ENCODE data around the gene GTF3C1.

DNA sequence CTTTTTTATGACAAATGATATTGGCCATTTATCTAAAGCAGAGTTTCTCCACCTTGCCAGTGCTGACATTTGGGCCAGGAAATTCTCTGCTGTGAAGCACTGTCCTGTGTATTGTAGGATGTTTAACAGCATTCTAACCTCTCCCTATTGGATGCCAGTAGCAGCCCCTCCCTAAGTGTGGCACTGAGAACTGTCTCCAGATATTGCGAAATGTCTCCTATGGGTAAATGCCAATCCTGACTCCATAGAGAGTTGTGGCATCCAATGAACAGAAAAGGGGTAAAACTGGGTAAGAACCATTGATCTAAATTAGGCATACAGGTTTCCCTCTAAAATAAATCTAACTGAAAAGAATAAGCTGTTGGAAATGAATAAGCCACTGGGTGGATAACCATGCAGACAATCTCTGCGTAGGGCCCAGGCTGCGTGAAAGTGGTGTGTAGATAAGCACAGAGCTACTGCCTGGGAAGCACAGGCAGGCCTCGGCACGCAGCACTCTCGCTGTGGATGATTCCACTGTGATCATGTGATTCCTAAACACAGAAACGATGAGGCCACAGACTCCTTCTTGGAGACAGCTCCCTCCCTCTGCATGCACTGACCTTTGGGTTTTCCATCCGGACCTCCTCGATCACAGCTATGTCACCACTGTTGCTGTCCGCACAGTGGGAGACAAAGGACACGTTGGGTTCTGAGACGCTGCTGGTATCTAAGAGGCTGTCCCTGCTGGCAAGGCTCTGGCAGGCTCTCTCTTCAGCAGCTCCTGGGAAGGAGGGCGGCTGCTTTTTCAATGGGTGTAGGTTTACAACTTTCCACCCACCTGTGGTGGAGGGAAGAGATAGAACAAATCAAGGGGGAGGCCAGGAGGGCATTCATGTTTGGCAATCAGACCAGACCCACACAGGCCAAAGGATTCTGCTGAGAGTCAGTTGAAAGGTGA is 44.1 kb downstream of the GTF3C1 start:
- TF ChIP-seq, protein P1, sequence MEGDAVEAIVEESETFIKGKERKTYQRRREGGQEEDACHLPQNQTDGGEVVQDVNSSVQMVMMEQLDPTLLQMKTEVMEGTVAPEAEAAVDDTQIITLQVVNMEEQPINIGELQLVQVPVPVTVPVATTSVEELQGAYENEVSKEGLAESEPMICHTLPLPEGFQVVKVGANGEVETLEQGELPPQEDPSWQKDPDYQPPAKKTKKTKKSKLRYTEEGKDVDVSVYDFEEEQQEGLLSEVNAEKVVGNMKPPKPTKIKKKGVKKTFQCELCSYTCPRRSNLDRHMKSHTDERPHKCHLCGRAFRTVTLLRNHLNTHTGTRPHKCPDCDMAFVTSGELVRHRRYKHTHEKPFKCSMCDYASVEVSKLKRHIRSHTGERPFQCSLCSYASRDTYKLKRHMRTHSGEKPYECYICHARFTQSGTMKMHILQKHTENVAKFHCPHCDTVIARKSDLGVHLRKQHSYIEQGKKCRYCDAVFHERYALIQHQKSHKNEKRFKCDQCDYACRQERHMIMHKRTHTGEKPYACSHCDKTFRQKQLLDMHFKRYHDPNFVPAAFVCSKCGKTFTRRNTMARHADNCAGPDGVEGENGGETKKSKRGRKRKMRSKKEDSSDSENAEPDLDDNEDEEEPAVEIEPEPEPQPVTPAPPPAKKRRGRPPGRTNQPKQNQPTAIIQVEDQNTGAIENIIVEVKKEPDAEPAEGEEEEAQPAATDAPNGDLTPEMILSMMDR (IDR thresholded peaks at IDR 0.05): no peak
- no peak for TF ChIP-seq POLR2A (IDR thresholded peaks at IDR 0.05)

Data from adrenal gland (tissue), 5 donors.